HFF-Myc (cell line): Measurements from ENCODE around the gene LRRC53.

ENCODE experiments used
- DNase-seq: peaks from one replicate; pipeline ENCODE4 v3.0.0-alpha.2; 2011; ENCODE audit warnings: low read depth; ENCODE audit errors: extremely low read depth
- H3K4me3 ChIP-seq: replicated peaks from 2 replicates; pipeline ENCODE4 v1.5.1; 2011; ENCODE audit warnings: low read depth, mild to moderate bottlenecking, control low read depth, low read length
- TF ChIP-seq, protein P1 (sequence below): IDR thresholded peaks from 2 replicates; pipeline ENCODE4 v1.5.1; 2012; ENCODE audit warnings: mild to moderate bottlenecking, low read depth, low read length, control low read depth; ENCODE audit errors: missing control alignments

Gene LRRC53

DNA sequence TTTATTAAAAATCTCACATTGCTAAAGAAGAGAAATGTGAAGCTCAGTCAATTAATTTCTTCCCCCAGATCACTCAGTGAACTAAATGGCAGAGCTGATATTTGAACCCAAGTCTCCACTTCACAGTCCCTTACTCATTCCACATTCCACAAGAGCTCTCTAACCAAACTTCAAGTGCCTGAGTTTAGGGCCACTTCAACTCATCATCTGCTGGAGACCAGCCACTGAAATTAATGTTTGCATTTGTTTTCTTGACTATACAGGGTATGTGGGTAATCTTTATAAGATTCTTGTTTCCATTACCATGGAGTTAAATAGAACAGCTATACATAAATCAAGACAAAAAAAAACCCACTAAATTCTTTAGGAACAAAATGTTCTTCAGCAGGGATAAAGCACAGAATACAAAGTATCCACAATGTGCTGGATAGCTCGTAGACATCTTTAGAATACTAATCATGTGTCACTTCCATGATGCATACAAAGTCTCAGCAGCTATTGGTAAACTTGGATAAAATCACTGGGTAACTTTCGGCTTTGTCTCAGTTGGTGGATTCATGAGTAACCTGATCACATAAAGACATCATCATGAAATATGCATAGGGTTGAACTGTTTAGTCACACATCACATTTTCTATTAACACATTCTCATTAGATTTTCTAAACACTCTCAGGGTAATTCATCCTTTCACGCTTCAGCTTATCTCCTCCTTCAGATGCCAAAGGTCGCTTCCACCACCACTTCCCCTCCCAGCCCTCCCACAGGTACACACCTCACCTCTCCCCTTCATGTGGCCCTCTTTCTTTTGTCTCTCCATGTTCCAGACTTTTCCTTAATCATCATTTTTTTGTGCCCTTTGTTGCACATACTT, 89.8 kb downstream of the LRRC53 start:
- TF ChIP-seq, protein P1, sequence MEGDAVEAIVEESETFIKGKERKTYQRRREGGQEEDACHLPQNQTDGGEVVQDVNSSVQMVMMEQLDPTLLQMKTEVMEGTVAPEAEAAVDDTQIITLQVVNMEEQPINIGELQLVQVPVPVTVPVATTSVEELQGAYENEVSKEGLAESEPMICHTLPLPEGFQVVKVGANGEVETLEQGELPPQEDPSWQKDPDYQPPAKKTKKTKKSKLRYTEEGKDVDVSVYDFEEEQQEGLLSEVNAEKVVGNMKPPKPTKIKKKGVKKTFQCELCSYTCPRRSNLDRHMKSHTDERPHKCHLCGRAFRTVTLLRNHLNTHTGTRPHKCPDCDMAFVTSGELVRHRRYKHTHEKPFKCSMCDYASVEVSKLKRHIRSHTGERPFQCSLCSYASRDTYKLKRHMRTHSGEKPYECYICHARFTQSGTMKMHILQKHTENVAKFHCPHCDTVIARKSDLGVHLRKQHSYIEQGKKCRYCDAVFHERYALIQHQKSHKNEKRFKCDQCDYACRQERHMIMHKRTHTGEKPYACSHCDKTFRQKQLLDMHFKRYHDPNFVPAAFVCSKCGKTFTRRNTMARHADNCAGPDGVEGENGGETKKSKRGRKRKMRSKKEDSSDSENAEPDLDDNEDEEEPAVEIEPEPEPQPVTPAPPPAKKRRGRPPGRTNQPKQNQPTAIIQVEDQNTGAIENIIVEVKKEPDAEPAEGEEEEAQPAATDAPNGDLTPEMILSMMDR, result no peak
- DNase-seq, result no peak
- no peak overlapping the region for H3K4me3 ChIP-seq

DNA sequence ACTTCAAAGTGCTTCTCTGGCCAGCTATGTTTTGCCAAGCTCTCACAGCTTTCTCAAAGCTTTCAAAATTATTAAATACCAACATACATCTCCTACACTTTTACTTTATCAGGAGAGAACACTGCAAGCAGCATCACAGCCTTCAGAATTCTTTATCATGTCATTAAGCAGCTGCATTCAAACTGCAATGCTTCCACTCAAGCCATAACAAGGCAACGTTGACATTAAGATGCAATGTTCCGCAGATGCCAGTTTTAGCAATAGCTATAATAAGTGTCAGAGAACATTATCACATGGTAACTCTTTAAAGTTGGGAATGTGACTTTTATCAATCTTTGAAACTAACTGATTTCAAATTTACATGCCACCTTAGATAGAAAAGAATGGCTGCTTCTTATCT, 91.9 kb downstream of the LRRC53 start:
- no peak overlapping the region for H3K4me3 ChIP-seq
- TF ChIP-seq, protein P1, result no peak
- no peak for DNase-seq
